Hepatocyte (in vitro differentiated cells): Measurements from ENCODE around the gene SLC13A2. TPM values are rescaled to one million over a fixed set of nuclear protein-coding genes. Genes with fewer than 3 reads are reported as not detected.

Source experiments
- DNase-seq: peaks from one replicate; pipeline ENCODE4 v3.0.0-alpha.2; 2016; ENCODE audit warnings: low spot score
- H2AFZ ChIP-seq: fragments of 200-600 bp; sonication (generic); 2 replicates; pipeline ENCODE4 v1.6.0; 2016; ENCODE audit warnings: antibody characterized with exemption, mild to moderate bottlenecking
- H3K27ac ChIP-seq: fragments of 200-600 bp; sonication (generic); 2 replicates; pipeline ENCODE4 v1.5.1; 2016; ENCODE audit warnings: mild to moderate bottlenecking
- H3K27me3 ChIP-seq: fragments of 200-600 bp; sonication (generic); 2 replicates; pipeline ENCODE4 v1.6.1; 2016
- H3K36me3 ChIP-seq: fragments of 200-600 bp; sonication (generic); replicated peaks from 2 replicates; pipeline ENCODE4 v1.5.1; 2016; ENCODE audit warnings: low read depth; ENCODE audit not compliant: insufficient read depth
- H3K4me1 ChIP-seq: fragments of 200-600 bp; sonication (generic); 2 replicates; pipeline ENCODE4 v1.5.1; 2016; ENCODE audit warnings: mild to moderate bottlenecking, moderate library complexity; ENCODE audit not compliant: insufficient read depth
- H3K4me2 ChIP-seq: fragments of 200-600 bp; sonication (generic); 2 replicates; pipeline ENCODE4 v1.6.0; 2016
- H3K4me3 ChIP-seq: fragments of 200-600 bp; sonication (generic); 2 replicates; pipeline ENCODE4 v1.5.1; 2016; ENCODE audit warnings: mild to moderate bottlenecking
- H3K79me2 ChIP-seq: fragments of 200-600 bp; sonication (generic); 2 replicates; pipeline ENCODE4 v1.6.0; 2017; ENCODE audit warnings: mild to moderate bottlenecking
- H3K9me2 ChIP-seq: fragments of 200-600 bp; sonication (generic); replicated peaks from 2 replicates; pipeline ENCODE4 v1.6.0; 2017; ENCODE audit warnings: mild to moderate bottlenecking; ENCODE audit not compliant: insufficient read depth
- H3K9me3 ChIP-seq: fragments of 200-600 bp; sonication (generic); 2 replicates; pipeline ENCODE4 v1.5.1; 2016; ENCODE audit warnings: low read depth, mild to moderate bottlenecking
- H4K20me1 ChIP-seq: fragments of 200-600 bp; sonication (generic); 2 replicates; pipeline ENCODE4 v1.6.0; 2016; ENCODE audit warnings: mild to moderate bottlenecking; ENCODE audit not compliant: insufficient read depth, poor library complexity, severe bottlenecking
- EZH2 ChIP-seq: fragments of 200-600 bp; sonication (generic); IDR thresholded peaks from 2 replicates; pipeline ENCODE4 v1.6.1; 2016; ENCODE audit warnings: antibody characterized with exemption, mild to moderate bottlenecking, borderline replicate concordance
- EZH2phosphoT487 ChIP-seq: fragments of 200-600 bp; sonication (generic); IDR thresholded peaks from one replicate; pipeline ENCODE4 v1.6.1; 2018; ENCODE audit warnings: antibody characterized with exemption, mild to moderate bottlenecking, low read depth, moderate library complexity; ENCODE audit not compliant: unreplicated experiment, severe bottlenecking
- WGBS: methylation state at CpG from one replicate; pipeline ENCODE4 v1.1.6; 2016; ENCODE audit warnings: low lambda C conversion rate; ENCODE audit errors: missing lambda C conversion rate; 5-methylcytosine and 5-hydroxymethylcytosine counted together
- polyA plus RNA-seq: library from polyadenylated mRNA; unstranded; fragments of >200 nt; fragmentation: Nextera tagmentation; extraction: Ambion mirVana; gene quantifications from 2 replicates; pipeline ENCODE4 v1.2.1, GENCODE V29; 2016
- total RNA-seq: library from RNA; depleted of rRNA; stranded (reverse); fragments of >200 nt; gene quantifications from 2 replicates; pipeline ENCODE4 v1.2.3, GENCODE V29; 2014
- TF ChIP-seq, protein P1 (sequence below): fragments of 200-600 bp; sonication (generic); IDR thresholded peaks from 2 replicates; pipeline ENCODE4 v1.5.1; 2016; ENCODE audit warnings: antibody characterized with exemption, mild to moderate bottlenecking; ENCODE audit not compliant: poor library complexity

SLC13A2 gene
- total and polyA plus RNA-seq, 2 experiments from 2014 or later: 2.0 TPM

DNA sequence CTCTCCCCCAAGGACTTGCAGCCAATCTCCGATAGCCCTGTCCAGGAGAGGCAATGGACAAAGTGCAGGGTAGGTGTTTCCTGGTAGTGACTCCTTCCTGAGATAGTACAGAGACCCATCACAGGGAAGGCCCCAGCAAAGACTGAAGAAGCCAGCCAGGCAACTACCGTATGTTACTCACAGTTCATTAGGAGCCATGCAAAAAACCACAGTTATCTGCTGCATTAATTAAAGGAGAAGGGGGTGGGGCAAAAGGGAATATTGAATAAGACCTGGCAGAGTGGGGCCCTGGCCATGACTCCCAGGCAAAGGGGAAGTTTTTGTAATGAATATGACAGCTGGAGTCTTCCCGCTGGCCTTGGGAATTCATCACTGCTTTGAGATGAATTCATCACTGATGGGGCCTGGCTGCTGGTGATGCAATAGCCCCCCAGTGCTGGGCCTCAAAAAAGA lies 2.5 kb upstream of the SLC13A2 start:
- TF ChIP-seq EZH2 (no peak), EZH2phosphoT487 (no peak)
- TF ChIP-seq, protein P1, sequence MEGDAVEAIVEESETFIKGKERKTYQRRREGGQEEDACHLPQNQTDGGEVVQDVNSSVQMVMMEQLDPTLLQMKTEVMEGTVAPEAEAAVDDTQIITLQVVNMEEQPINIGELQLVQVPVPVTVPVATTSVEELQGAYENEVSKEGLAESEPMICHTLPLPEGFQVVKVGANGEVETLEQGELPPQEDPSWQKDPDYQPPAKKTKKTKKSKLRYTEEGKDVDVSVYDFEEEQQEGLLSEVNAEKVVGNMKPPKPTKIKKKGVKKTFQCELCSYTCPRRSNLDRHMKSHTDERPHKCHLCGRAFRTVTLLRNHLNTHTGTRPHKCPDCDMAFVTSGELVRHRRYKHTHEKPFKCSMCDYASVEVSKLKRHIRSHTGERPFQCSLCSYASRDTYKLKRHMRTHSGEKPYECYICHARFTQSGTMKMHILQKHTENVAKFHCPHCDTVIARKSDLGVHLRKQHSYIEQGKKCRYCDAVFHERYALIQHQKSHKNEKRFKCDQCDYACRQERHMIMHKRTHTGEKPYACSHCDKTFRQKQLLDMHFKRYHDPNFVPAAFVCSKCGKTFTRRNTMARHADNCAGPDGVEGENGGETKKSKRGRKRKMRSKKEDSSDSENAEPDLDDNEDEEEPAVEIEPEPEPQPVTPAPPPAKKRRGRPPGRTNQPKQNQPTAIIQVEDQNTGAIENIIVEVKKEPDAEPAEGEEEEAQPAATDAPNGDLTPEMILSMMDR: no peak
- WGBS: 39% methylated on average over 3 of the region's 3 CpGs
- no peaks in the 10 kb centered on the region for H3K27me3 ChIP-seq
- no peaks in the 10 kb centered on the region for H3K79me2 ChIP-seq
- H3K4me2 ChIP-seq: no peak overlapping the region
- H3K4me1 ChIP-seq: peaks cover 29% of the 10 kb centered on the region
- H2AFZ ChIP-seq: no peak overlapping the region
- peak overlapping the region; percentile 53 for H3K27ac ChIP-seq
- no peaks in the 10 kb centered on the region for H4K20me1 ChIP-seq
- DNase-seq: peak; percentile 69
- no peak overlapping the region for H3K4me3 ChIP-seq
- no peaks in the 10 kb centered on the region for H3K36me3 ChIP-seq
- no peaks in the 10 kb centered on the region for H3K9me2 ChIP-seq
- H3K9me3 ChIP-seq: no peaks in the 10 kb centered on the region

DNA sequence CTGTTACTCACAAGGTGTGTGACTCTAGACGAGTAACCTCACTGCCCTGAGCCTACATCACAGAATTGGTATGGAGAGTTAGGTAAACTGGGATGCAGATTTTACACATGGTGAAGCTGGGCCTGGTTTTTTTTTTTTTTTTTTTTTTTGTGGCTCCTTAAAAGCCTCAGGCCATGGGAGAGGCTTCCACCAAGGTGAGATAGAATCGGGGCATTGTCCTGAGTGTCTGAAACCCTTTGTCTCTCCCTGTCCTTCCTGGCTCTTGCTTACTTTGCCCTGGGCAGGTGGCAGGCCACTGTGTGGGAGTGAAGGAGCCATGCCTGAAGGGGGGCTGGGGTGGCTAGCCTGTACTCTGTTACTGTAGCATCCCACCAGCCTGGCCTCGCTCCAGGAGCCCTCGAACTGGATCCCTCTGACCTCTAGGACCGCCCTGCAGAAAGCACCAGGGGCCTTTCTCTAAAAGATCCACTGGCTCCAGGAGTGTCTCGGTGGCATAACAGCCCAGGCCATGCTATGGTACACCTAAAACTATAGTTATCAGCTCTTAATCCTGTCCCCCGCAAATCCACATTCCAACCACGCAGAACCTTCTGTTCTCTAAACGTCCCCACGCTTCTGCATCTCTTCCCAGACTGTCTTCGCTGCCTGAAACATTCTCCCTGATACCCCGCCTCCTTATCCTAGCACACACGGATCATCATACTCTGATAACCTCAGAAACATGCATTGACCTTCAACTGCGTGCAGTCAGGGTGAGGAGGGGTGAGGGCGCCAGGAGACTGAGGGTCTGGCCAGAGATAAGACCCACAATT lies 1.7 kb upstream of the SLC13A2 start:
- no peak overlapping the region for H3K4me3 ChIP-seq
- DNase-seq: no peak
- H3K27me3 ChIP-seq: no peaks in the 10 kb centered on the region
- TF ChIP-seq, protein P1: no peak
- TF ChIP-seq EZH2 (no peak), EZH2phosphoT487 (no peak)
- 52% methylated on average over 15 of the region's 15 CpGs for WGBS
- no peak overlapping the region for H2AFZ ChIP-seq
- H4K20me1 ChIP-seq: no peaks in the 10 kb centered on the region
- H3K9me3 ChIP-seq: no peaks in the 10 kb centered on the region
- H3K36me3 ChIP-seq: no peaks in the 10 kb centered on the region
- H3K9me2 ChIP-seq: no peaks in the 10 kb centered on the region
- peaks cover 22% of the 10 kb centered on the region for H3K4me1 ChIP-seq
- no peak overlapping the region for H3K4me2 ChIP-seq
- no peaks in the 10 kb centered on the region for H3K79me2 ChIP-seq
- H3K27ac ChIP-seq: peak overlapping the region; percentile 53

DNA sequence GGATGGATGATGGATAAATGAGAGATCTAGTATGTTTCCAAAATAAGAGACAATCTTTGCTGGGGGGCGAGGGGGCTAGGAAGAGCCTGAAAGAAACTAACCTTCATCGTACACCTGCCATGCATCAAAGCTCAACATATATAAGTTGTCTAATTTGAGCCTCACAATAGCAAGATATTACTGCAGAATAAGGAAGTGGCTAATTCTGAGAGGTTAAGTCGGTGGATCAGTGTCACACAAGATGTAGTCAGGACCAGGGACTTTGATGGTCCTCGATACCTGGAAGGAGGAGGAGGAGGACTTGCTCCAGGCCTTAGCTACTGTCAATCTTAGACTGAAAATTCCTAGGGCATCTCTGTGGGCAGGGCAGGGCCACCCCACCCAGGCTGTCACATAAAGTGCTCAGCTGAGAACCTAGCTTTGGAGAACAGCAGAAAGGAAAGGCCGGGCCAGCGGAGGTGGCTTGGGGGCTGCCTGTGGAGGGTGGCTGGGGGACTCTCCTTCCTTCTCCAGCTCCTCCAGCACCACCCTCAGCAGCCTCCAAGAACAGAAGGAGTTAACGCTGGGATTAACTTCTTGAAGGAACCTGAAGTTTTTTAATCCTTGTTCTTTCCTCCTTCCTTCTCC lies 460 bp upstream of the SLC13A2 start:
- Histone ChIP-seq H3K9me3 (no peaks in the 10 kb centered on the region), H3K36me3 (no peaks in the 10 kb centered on the region), H4K20me1 (no peaks in the 10 kb centered on the region), H3K9me2 (no peaks in the 10 kb centered on the region), H3K27me3 (no peaks in the 10 kb centered on the region), H2AFZ (no peak overlapping the region), H3K4me1 (peaks cover 17% of the 10 kb centered on the region), H3K4me3 (no peak overlapping the region), H3K27ac (no peak overlapping the region), H3K79me2 (no peaks in the 10 kb centered on the region), H3K4me2 (no peak overlapping the region)
- no peak for DNase-seq
- 92% methylated on average over 7 of the region's 7 CpGs for WGBS
- TF ChIP-seq EZH2 (no peak), EZH2phosphoT487 (no peak)

DNA sequence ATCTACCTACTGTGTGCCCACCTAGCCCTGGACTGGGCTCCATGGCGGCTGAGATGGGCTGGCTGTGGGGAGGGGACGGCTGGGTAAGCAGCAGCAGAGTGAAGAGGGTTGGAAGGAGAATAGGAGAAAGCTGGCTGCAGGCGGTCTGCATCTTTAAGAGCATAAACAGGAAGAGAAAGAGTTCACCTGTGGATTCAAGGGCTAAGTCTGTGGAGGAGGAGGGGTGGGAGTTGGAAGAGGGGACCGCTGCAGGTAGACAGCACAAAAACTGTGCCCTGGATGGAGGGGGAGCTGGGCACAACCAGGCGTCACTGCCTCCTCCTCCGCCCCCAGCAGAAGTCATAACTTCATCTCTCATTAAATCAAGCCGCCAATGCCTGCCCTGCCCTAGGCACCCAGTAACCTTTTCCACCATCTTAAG lies 677 bp downstream of the SLC13A2 start:
- no peaks in the 10 kb centered on the region for H3K27me3 ChIP-seq
- no peaks in the 10 kb centered on the region for H3K9me2 ChIP-seq
- H3K4me2 ChIP-seq: no peak overlapping the region
- no peaks in the 10 kb centered on the region for H3K79me2 ChIP-seq
- H3K27ac ChIP-seq: no peak overlapping the region
- TF ChIP-seq EZH2phosphoT487 (no peak), EZH2 (no peak)
- TF ChIP-seq, protein P1: no peak
- 89% methylated on average over 7 of the region's 7 CpGs for WGBS
- H4K20me1 ChIP-seq: no peaks in the 10 kb centered on the region
- peaks cover 17% of the 10 kb centered on the region for H3K4me1 ChIP-seq
- DNase-seq: no peak
- no peaks in the 10 kb centered on the region for H3K36me3 ChIP-seq
- no peak overlapping the region for H2AFZ ChIP-seq
- H3K9me3 ChIP-seq: no peaks in the 10 kb centered on the region
- no peak overlapping the region for H3K4me3 ChIP-seq
